ENCODE measurements around the gene CEP57L1.

GRCh38 chr6:109117346-109118035, 22.2 kb downstream of the CEP57L1 start:
- TF ChIP-seq POLR2A (IDR thresholded peaks at IDR 0.05) (no peak), CTCF (IDR thresholded peaks at IDR 0.05) (no peak)

Measured in uterus (tissue), 2 donors.